GM23338 (cell line): ENCODE results near the gene CCDC187. TPM values are rescaled to one million over a fixed set of nuclear protein-coding genes. Genes with fewer than 3 reads are reported as not detected.

Experiments used
- ATAC-seq: fragments of 200-7000 bp; cut with Tn5 transposase; 3 replicates; pipeline ENCODE4 v1.9.1; 2020
- DNase-seq: peaks from one replicate; pipeline ENCODE4 v3.0.0-alpha.2; 2015; ENCODE audit warnings: low spot score
- H2AFZ ChIP-seq: fragments of 200-600 bp; sonication (generic); 2 replicates; pipeline ENCODE4 v1.8.0; 2016; ENCODE audit warnings: antibody characterized with exemption, mild to moderate bottlenecking, moderate library complexity
- H3F3A ChIP-seq: fragments of 200-600 bp; sonication (generic); replicated peaks from 2 replicates; pipeline ENCODE4 v1.8.0; 2017; ENCODE audit warnings: antibody characterized with exemption, mixed run types, low read depth
- H3K27ac ChIP-seq: fragments of 200-600 bp; sonication (generic); 2 replicates; pipeline ENCODE4 v1.6.1; 2016; ENCODE audit warnings: low read depth
- H3K27me3 ChIP-seq: fragments of 200-600 bp; sonication (generic); 2 replicates; pipeline ENCODE4 v1.8.0; 2016; ENCODE audit warnings: mild to moderate bottlenecking, mixed run types, moderate library complexity; ENCODE audit not compliant: insufficient read depth
- H3K36me3 ChIP-seq: fragments of 200-600 bp; sonication (generic); 2 replicates; pipeline ENCODE4 v1.8.0; 2016; ENCODE audit warnings: mild to moderate bottlenecking; ENCODE audit not compliant: insufficient read depth
- H3K4me1 ChIP-seq: fragments of 200-600 bp; sonication (generic); 2 replicates; pipeline ENCODE4 v1.8.0; 2016; ENCODE audit warnings: mild to moderate bottlenecking, moderate library complexity; ENCODE audit not compliant: insufficient read depth
- H3K4me2 ChIP-seq: fragments of 200-600 bp; sonication (generic); 2 replicates; pipeline ENCODE4 v1.7.1; 2017; ENCODE audit warnings: mixed run types
- H3K4me3 ChIP-seq: fragments of 200-600 bp; sonication (generic); 2 replicates; pipeline ENCODE4 v1.6.1; 2016; ENCODE audit warnings: mixed run types
- H3K79me2 ChIP-seq: fragments of 200-600 bp; sonication (generic); replicated peaks from 2 replicates; pipeline ENCODE4 v1.8.0; 2017; ENCODE audit warnings: mild to moderate bottlenecking; ENCODE audit not compliant: insufficient read depth
- H3K9me2 ChIP-seq: fragments of 200-600 bp; sonication (generic); 2 replicates; pipeline ENCODE4 v1.8.0; 2017; ENCODE audit not compliant: insufficient read depth
- H4K20me1 ChIP-seq: fragments of 200-600 bp; sonication (generic); replicated peaks from 2 replicates; pipeline ENCODE4 v1.8.0; 2017; ENCODE audit warnings: mild to moderate bottlenecking; ENCODE audit not compliant: insufficient read depth
- H3K27ac Mint-ChIP-seq: 2 replicates; pipeline ENCODE4 v1.8.0; 2020; ENCODE audit warnings: inconsistent platforms, mild to moderate bottlenecking, moderate library complexity, mixed read lengths
- H3K27me3 Mint-ChIP-seq: 3 replicates; pipeline ENCODE4 v1.8.0; 2022; ENCODE audit warnings: low read depth, mild to moderate bottlenecking, moderate library complexity, mixed read lengths, inconsistent platforms; ENCODE audit not compliant: insufficient read depth, poor library complexity
- H3K36me3 Mint-ChIP-seq: 3 replicates; pipeline ENCODE4 v1.8.0; 2021; ENCODE audit warnings: low read depth, mild to moderate bottlenecking, inconsistent platforms, moderate library complexity, mixed read lengths
- H3K4me1 Mint-ChIP-seq: 3 replicates; pipeline ENCODE4 v1.8.0; 2020; ENCODE audit warnings: mild to moderate bottlenecking, inconsistent platforms, mixed read lengths
- H3K4me3 Mint-ChIP-seq: 3 replicates; pipeline ENCODE4 v1.8.0; 2021; ENCODE audit warnings: moderate library complexity, mild to moderate bottlenecking, inconsistent platforms, mixed read lengths
- H3K9me3 Mint-ChIP-seq: 3 replicates; pipeline ENCODE4 v1.8.0; 2020; ENCODE audit warnings: moderate library complexity, mild to moderate bottlenecking, inconsistent platforms, mixed read lengths
- CREB1 ChIP-seq: fragments of 250-450 bp; sonication (Bioruptor Pico); IDR thresholded peaks from 2 replicates; pipeline ENCODE4 v1.5.0; 2020; ENCODE audit warnings: low read depth, mild to moderate bottlenecking, moderate library complexity
- CTCF ChIP-seq, 2 experiments: fragments of 200-600 bp in 1 of 2; sonication (generic) in 1 of 2; conservative IDR thresholded peaks; 2 replicates each; pipeline versions ENCODE4 v1.5.1 to v1.6.1; 2016 to 2017; ENCODE audit warnings: antibody characterized with exemption in 2 of 2, low read depth in 2 of 2, mild to moderate bottlenecking in 2 of 2, moderate library complexity in 1 of 2
- ETS1 ChIP-seq: IDR thresholded peaks from 2 replicates; pipeline ENCODE4 v1.6.1; 2016; ENCODE audit warnings: antibody characterized with exemption
- EZH2 ChIP-seq: fragments of 200-600 bp; sonication (generic); IDR thresholded peaks from one replicate; pipeline ENCODE4 v1.8.0; 2017; ENCODE audit warnings: antibody characterized with exemption, mild to moderate bottlenecking, low read depth; ENCODE audit not compliant: unreplicated experiment
- EZH2phosphoT487 ChIP-seq: fragments of 200-600 bp; sonication (generic); IDR thresholded peaks from one replicate; pipeline ENCODE4 v1.8.1; 2018; ENCODE audit warnings: antibody characterized with exemption; ENCODE audit not compliant: unreplicated experiment
- JUNB ChIP-seq: IDR thresholded peaks from one replicate; pipeline ENCODE4 v1.6.1; 2016; ENCODE audit warnings: antibody characterized with exemption; ENCODE audit not compliant: unreplicated experiment
- NANOG ChIP-seq: IDR thresholded peaks from 2 replicates; pipeline ENCODE4 v1.6.1; 2016; ENCODE audit warnings: antibody characterized with exemption, borderline replicate concordance
- POLR2AphosphoS5 ChIP-seq: IDR thresholded peaks from 2 replicates; pipeline ENCODE4 v1.6.1; 2016; ENCODE audit warnings: antibody characterized with exemption, low read depth
- REST ChIP-seq: IDR thresholded peaks from one replicate; pipeline ENCODE4 v1.6.1; 2018; ENCODE audit warnings: antibody characterized with exemption; ENCODE audit not compliant: unreplicated experiment
- STAT1 ChIP-seq: IDR thresholded peaks from one replicate; pipeline ENCODE4 v1.6.1; 2016; ENCODE audit warnings: antibody characterized with exemption; ENCODE audit not compliant: unreplicated experiment
- ZNF114 ChIP-seq: fragments of 250-450 bp; sonication (Bioruptor Pico); IDR thresholded peaks from 2 replicates; pipeline ENCODE4 v1.5.0; 2020; ENCODE audit warnings: mild to moderate bottlenecking, moderate library complexity
- ZNF331 ChIP-seq: fragments of 250-450 bp; sonication (Bioruptor Pico); IDR thresholded peaks from 2 replicates; pipeline ENCODE4 v1.5.0; 2020; ENCODE audit warnings: low read depth, mild to moderate bottlenecking, moderate library complexity
- polyA plus RNA-seq: library from polyadenylated mRNA; unstranded; fragments of >200 nt; fragmentation: Nextera tagmentation; extraction: Ambion mirVana; gene quantifications from 2 replicates; pipeline ENCODE4 v1.2.1, GENCODE V29; 2016
- total RNA-seq: library from RNA; depleted of rRNA; stranded (reverse); fragments of >200 nt; shearing (Covaris generic); gene quantifications from 2 replicates; pipeline ENCODE4 v1.2.3, GENCODE V29; 2014
- TF ChIP-seq, protein P1 (sequence below): fragments of 250-450 bp; sonication (Bioruptor Pico); IDR thresholded peaks from 2 replicates; pipeline ENCODE4 v1.5.0; 2020; ENCODE audit warnings: mild to moderate bottlenecking, moderate library complexity

CCDC187 gene
- total and polyA plus RNA-seq, 2 experiments from 2014 or later, result 0.14 TPM; not detected in 1

DNA sequence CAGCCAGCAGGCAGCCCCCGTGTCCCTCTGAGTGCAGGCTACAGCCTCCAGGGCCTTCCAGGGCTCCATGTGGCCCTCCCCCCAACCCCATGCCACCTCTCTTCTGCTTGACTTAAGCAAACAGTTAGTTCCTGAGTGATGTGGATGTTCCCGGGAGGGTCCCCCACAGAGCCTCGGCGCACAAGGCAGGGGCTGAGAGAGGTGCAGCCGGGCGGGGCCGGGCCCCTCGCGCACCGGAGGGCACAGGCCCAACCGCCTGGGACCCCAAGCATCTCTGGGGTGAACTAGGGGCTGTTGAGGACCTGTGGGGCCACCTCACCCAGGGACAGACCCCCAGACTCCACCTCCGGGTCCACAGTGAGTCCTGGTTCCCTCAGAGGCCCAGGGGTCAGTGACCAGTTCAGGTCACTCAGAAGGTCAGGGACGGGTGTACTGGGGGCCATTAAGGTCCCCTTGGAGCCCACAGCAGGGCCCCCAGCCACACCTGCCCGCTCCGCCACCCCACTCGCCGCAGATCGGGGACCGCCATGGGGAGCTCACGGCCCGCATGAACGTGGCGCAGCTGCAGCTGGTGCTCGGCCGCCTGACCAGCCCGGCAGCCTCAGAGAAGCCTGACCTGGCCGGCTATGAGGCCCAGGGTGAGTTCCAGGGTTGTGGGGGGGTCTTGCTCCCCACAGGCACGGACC lies 36.6 kb upstream of the CCDC187 start:
- H2AFZ ChIP-seq, result no peak overlapping the region
- no peaks in the 10 kb centered on the region for H3K36me3 Mint-ChIP-seq
- no peak for TF ChIP-seq ZNF331 (CRISPR knock-in tag)
- no peak for TF ChIP-seq EZH2
- TF ChIP-seq JUNB, result no peak
- no peak for TF ChIP-seq CTCF (conservative IDR thresholded peaks at IDR 0.05; ENCODE audit: low read depth in 2 of 2)
- TF ChIP-seq ETS1, result no peak
- TF ChIP-seq POLR2AphosphoS5, result no peak
- TF ChIP-seq ZNF114 (CRISPR knock-in tag), result no peak
- TF ChIP-seq EZH2phosphoT487, result no peak
- no peak for TF ChIP-seq STAT1
- no peak for TF ChIP-seq REST
- TF ChIP-seq CREB1 (CRISPR knock-in tag), result no peak
- TF ChIP-seq, protein P1, sequence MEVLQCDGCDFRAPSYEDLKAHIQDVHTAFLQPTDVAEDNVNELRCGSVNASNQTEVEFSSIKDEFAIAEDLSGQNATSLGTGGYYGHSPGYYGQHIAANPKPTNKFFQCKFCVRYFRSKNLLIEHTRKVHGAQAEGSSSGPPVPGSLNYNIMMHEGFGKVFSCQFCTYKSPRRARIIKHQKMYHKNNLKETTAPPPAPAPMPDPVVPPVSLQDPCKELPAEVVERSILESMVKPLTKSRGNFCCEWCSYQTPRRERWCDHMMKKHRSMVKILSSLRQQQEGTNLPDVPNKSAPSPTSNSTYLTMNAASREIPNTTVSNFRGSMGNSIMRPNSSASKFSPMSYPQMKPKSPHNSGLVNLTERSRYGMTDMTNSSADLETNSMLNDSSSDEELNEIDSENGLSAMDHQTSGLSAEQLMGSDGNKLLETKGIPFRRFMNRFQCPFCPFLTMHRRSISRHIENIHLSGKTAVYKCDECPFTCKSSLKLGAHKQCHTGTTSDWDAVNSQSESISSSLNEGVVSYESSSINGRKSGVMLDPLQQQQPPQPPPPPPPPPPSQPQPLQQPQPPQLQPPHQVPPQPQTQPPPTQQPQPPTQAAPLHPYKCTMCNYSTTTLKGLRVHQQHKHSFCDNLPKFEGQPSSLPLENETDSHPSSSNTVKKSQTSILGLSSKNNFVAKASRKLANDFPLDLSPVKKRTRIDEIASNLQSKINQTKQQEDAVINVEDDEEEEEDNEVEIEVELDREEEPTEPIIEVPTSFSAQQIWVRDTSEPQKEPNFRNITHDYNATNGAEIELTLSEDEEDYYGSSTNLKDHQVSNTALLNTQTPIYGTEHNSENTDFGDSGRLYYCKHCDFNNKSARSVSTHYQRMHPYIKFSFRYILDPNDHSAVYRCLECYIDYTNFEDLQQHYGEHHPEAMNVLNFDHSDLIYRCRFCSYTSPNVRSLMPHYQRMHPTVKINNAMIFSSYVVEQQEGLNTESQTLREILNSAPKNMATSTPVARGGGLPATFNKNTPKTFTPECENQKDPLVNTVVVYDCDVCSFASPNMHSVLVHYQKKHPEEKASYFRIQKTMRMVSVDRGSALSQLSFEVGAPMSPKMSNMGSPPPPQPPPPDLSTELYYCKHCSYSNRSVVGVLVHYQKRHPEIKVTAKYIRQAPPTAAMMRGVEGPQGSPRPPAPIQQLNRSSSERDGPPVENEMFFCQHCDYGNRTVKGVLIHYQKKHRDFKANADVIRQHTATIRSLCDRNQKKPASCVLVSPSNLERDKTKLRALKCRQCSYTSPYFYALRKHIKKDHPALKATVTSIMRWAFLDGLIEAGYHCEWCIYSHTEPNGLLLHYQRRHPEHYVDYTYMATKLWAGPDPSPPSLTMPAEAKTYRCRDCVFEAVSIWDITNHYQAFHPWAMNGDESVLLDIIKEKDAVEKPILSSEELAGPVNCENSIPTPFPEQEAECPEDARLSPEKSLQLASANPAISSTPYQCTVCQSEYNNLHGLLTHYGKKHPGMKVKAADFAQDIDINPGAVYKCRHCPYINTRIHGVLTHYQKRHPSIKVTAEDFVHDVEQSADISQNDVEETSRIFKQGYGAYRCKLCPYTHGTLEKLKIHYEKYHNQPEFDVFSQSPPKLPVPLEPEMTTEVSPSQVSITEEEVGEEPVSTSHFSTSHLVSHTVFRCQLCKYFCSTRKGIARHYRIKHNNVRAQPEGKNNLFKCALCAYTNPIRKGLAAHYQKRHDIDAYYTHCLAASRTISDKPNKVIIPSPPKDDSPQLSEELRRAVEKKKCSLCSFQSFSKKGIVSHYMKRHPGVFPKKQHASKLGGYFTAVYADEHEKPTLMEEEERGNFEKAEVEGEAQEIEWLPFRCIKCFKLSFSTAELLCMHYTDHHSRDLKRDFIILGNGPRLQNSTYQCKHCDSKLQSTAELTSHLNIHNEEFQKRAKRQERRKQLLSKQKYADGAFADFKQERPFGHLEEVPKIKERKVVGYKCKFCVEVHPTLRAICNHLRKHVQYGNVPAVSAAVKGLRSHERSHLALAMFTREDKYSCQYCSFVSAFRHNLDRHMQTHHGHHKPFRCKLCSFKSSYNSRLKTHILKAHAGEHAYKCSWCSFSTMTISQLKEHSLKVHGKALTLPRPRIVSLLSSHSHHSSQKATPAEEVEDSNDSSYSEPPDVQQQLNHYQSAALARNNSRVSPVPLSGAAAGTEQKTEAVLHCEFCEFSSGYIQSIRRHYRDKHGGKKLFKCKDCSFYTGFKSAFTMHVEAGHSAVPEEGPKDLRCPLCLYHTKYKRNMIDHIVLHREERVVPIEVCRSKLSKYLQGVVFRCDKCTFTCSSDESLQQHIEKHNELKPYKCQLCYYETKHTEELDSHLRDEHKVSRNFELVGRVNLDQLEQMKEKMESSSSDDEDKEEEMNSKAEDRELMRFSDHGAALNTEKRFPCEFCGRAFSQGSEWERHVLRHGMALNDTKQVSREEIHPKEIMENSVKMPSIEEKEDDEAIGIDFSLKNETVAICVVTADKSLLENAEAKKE (CRISPR knock-in tag), result no peak
- TF ChIP-seq NANOG, result no peak
- peaks cover 16% of the 10 kb centered on the region for H3K27me3 Mint-ChIP-seq
- no peak overlapping the region for H3K4me3 Mint-ChIP-seq
- ATAC-seq (no peak), DNase-seq (no peak)
- H3K4me1 Mint-ChIP-seq, result peaks cover 3% of the 10 kb centered on the region
- H3K4me2 ChIP-seq, result no peak overlapping the region
- H3K27me3 ChIP-seq, result no peaks in the 10 kb centered on the region
- H3K4me1 ChIP-seq, result peaks cover 5% of the 10 kb centered on the region
- no peaks in the 10 kb centered on the region for H3K79me2 ChIP-seq
- no peak overlapping the region for H3K27ac ChIP-seq
- H3K27ac Mint-ChIP-seq, result no peak overlapping the region
- no peaks in the 10 kb centered on the region for H3K9me2 ChIP-seq
- no peaks in the 10 kb centered on the region; the same call in 1 of the 2 replicates for H4K20me1 ChIP-seq
- no peaks in the 10 kb centered on the region for H3K9me3 Mint-ChIP-seq
- H3K4me3 ChIP-seq, result no peak overlapping the region
- peaks cover 3% of the 10 kb centered on the region; the same call in 1 of the 2 replicates for H3F3A ChIP-seq
- H3K36me3 ChIP-seq, result no peaks in the 10 kb centered on the region
